ENCODE data around the gene TAOK1. TPM values are rescaled to one million over a fixed set of nuclear protein-coding genes. Genes with fewer than 3 reads are reported as not detected.

The TAOK1 gene
- total and polyA plus RNA-seq, 10 of the 15 experiments (the other 5 are each of a cell fraction or from before 2014, with no cell fraction given) = 2.0 to 27.1 (median 11.8) TPM

- TF ChIP-seq ELK1 (IDR thresholded peaks at IDR 0.05; ENCODE audit: low read depth, low read length) = no peak
- peak in 1 of 2 experiments; percentile 71; a peak in 2 of 4 replicates for TF ChIP-seq BHLHE40 (IDR thresholded peaks at IDR 0.05; ENCODE audit: borderline replicate concordance in 1 of 2, low read depth in 2 of 2, low read length in 1 of 2)
- TF ChIP-seq HCFC1 (IDR thresholded peaks at IDR 0.05; ENCODE audit: low read length) = peak; percentile 78
- no peak for TF ChIP-seq NRF1 (conservative IDR thresholded peaks at IDR 0.05; ENCODE audit: low read depth, low read length)
- 0 out of 2 replicates have a peak, but pooled peaks have one; percentile 37 for TF ChIP-seq BACH1 (IDR thresholded peaks at IDR 0.05; ENCODE audit: borderline replicate concordance)
- TF ChIP-seq ZNF592 (IDR thresholded peaks at IDR 0.05) = no peak
- TF ChIP-seq ASH2L (IDR thresholded peaks at IDR 0.05; ENCODE audit: borderline replicate concordance, low read depth) = no peak
- TF ChIP-seq POLR2AphosphoS2 (IDR thresholded peaks at IDR 0.05; ENCODE audit: low read depth, low read length) = no peak
- peak; percentile 68 for TF ChIP-seq NR2C1 (IDR thresholded peaks at IDR 0.05)
- no peak for TF ChIP-seq ZNF384 (IDR thresholded peaks at IDR 0.05; ENCODE audit: borderline replicate concordance, low read depth, low read length)
- no peak for TF ChIP-seq SREBF1 (IDR thresholded peaks at IDR 0.05; ENCODE audit: low read length)
- TF ChIP-seq BMI1 (IDR thresholded peaks at IDR 0.05; ENCODE audit: borderline replicate concordance) = no peak
- no peak for TF ChIP-seq NFIC (IDR thresholded peaks at IDR 0.05; ENCODE audit: low read depth, low read length)
- TF ChIP-seq EGR1 (IDR thresholded peaks at IDR 0.05; ENCODE audit: borderline replicate concordance in 1 of 2, low read depth in 2 of 2, low read length in 2 of 2) = peak in 1 of 2 experiments; percentile 81; a peak in 2 of 3 replicates
- TF ChIP-seq JUND (IDR thresholded peaks at IDR 0.05; ENCODE audit: low read depth, low read length) = no peak
- TF ChIP-seq NKRF (conservative IDR thresholded peaks at IDR 0.05) = peak; percentile 55
- 0 out of 2 replicates have a peak, but pooled peaks have one; percentile 47 for TF ChIP-seq CREB1 (IDR thresholded peaks at IDR 0.05; ENCODE audit: low read depth)
- TF ChIP-seq CBX3 (IDR thresholded peaks at IDR 0.05; ENCODE audit: borderline replicate concordance, low read depth) = no peak
- peak; percentile 73 for TF ChIP-seq SIX5 (IDR thresholded peaks at IDR 0.05; ENCODE audit: low read depth, low read length, severe bottlenecking)
- no peak for TF ChIP-seq MAX (IDR thresholded peaks at IDR 0.05; ENCODE audit: low read depth, low read length)
- TF ChIP-seq SPI1 (IDR thresholded peaks at IDR 0.05; ENCODE audit: borderline replicate concordance, insufficient read depth, low read depth, low read length) = no peak
- TF ChIP-seq IKZF1 (conservative IDR thresholded peaks at IDR 0.05) = peak; percentile 83
- TF ChIP-seq RUNX3 (IDR thresholded peaks at IDR 0.05; ENCODE audit: low read length) = no peak
These were observed 202.8 kb downstream of the TAOK1 start, which contains the start of gene ANKRD13B (continued) for GRCh38 chr17:29592850-29593551.

Data from GM12878 (cell line).